Vagina (tissue), 2 donors: ENCODE data around the gene GSTM2. TPM values are rescaled to one million over a fixed set of nuclear protein-coding genes. Genes with fewer than 3 reads are reported as not detected.
"Not testable (repeated sequence)": the region's sequence is repeated elsewhere in the genome, so short reads cannot be mapped to it uniquely, and the experiment has no call there.

Source experiments
- DNase-seq, 2 donors: peaks; one replicate each; pipeline ENCODE4 v3.0.0-alpha.2; 2017; ENCODE audit errors: extremely low spot score in 2 of 2
- H3K27ac ChIP-seq: fragments of 200-600 bp; sonication (generic); one replicate; pipeline ENCODE4 v1.5.1; 2019
- H3K27me3 ChIP-seq: fragments of 200-600 bp; sonication (generic); one replicate; pipeline ENCODE4 v1.5.1; 2019
- H3K36me3 ChIP-seq, 2 donors: fragments of 200-600 bp; sonication (generic); one replicate each; pipeline ENCODE4 v1.5.1; 2017 to 2019
- H3K4me1 ChIP-seq: fragments of 200-600 bp; sonication (generic); one replicate; pipeline ENCODE4 v1.5.1; 2019
- H3K4me3 ChIP-seq, 2 donors: fragments of 200-600 bp; sonication (generic); 1 replicate in 1 of 2; 2 replicates in 1 of 2; pipeline ENCODE4 v1.5.1; 2016 to 2019
- H3K9me3 ChIP-seq: fragments of 200-600 bp; sonication (generic); one replicate; pipeline ENCODE4 v1.5.1; 2019
- CTCF ChIP-seq, 3 experiments: fragments of 450-650 bp in 2 of 3; fragments of 200-600 bp in 1 of 3; sonication (generic) in 1 of 3; IDR thresholded peaks; one replicate each; pipeline ENCODE4 v1.5.1; 2017 to 2019; ENCODE audit warnings: antibody characterized with exemption in 3 of 3, mild to moderate bottlenecking in 2 of 3, moderate library complexity in 2 of 3
- POLR2A ChIP-seq, 2 donors: fragments of 450-650 bp; IDR thresholded peaks; one replicate each; pipeline ENCODE4 v1.6.1; 2017; ENCODE audit warnings: antibody characterized with exemption in 2 of 2, mild to moderate bottlenecking in 2 of 2, moderate library complexity in 2 of 2
- POLR2AphosphoS5 ChIP-seq, 2 donors: sonication (generic); formaldehyde crosslinking; IDR thresholded peaks; one replicate each; pipeline ENCODE4 v1.9.0; 2017; ENCODE audit warnings: antibody characterized with exemption in 2 of 2, mild to moderate bottlenecking in 2 of 2, low read depth in 1 of 2; ENCODE audit not compliant: insufficient read depth in 1 of 2
- intact Hi-C: fragments of 100-400 bp; cut with DNase I; formaldehyde crosslinking; loops from one replicate; pipeline ENCODE4 v1.15.1; 2023
- total RNA-seq: library from RNA; depleted of rRNA; stranded (reverse); fragments of >200 nt; gene quantifications from one replicate; pipeline ENCODE4 v1.2.3, GENCODE V29; 2016

GSTM2 gene
- total RNA-seq, 1 donor from 2014 or later: 130 TPM

GRCh38 chr1:109704173-109704572, 36.3 kb downstream of the GSTM2 start:
- no peaks in the 10 kb centered on the region for H3K27me3 ChIP-seq
- peak in 1 of 2 donors; percentile 64 for DNase-seq
- no peak overlapping the region for H3K4me3 ChIP-seq
- intact Hi-C loops: no loop called here
- H3K27ac ChIP-seq: no peak overlapping the region
- no peaks in the 10 kb centered on the region for H3K4me1 ChIP-seq
- no peak for TF ChIP-seq CTCF (IDR thresholded peaks at IDR 0.05)
- no peak for TF ChIP-seq POLR2A (IDR thresholded peaks at IDR 0.05)
- TF ChIP-seq POLR2AphosphoS5 (IDR thresholded peaks at IDR 0.05; ENCODE audit: insufficient read depth in 1 of 2, low read depth in 1 of 2): no peak
- no peaks in the 10 kb centered on the region for H3K36me3 ChIP-seq
- H3K9me3 ChIP-seq: no peaks in the 10 kb centered on the region

- Histone ChIP-seq H3K27me3 (no peaks in the 10 kb centered on the region), H3K27ac (no peak overlapping the region), H3K4me1 (no peaks in the 10 kb centered on the region), H3K4me3 (no peak overlapping the region), H3K9me3 (no peaks in the 10 kb centered on the region), H3K36me3 (no peaks in the 10 kb centered on the region)
- intact Hi-C loops: no loop called here
- DNase-seq: peak in 1 of 2 donors; percentile 52
- no peak for TF ChIP-seq POLR2A (IDR thresholded peaks at IDR 0.05)
- TF ChIP-seq POLR2AphosphoS5 (IDR thresholded peaks at IDR 0.05; ENCODE audit: insufficient read depth in 1 of 2, low read depth in 1 of 2): no peak
- no peak for TF ChIP-seq CTCF (IDR thresholded peaks at IDR 0.05)
These were observed 37.6 kb downstream of the GSTM2 start for GRCh38 chr1:109705411-109705810.

- DNase-seq, intact Hi-C loops, H3K9me3 ChIP-seq, H3K27ac ChIP-seq, H3K27me3 ChIP-seq, H3K36me3 ChIP-seq, H3K4me1 ChIP-seq, H3K4me3 ChIP-seq: not testable (repeated sequence)
These were observed 41.1 kb downstream of the GSTM2 start for GRCh38 chr1:109708949-109709348.

- H3K27me3 ChIP-seq, intact Hi-C loops, H3K4me1 ChIP-seq, H3K9me3 ChIP-seq, H3K36me3 ChIP-seq, H3K4me3 ChIP-seq, H3K27ac ChIP-seq, DNase-seq: not testable (repeated sequence)
These were observed 42.0 kb downstream of the GSTM2 start for GRCh38 chr1:109709822-109710221.

GRCh38 chr1:109711593-109712320, 43.9 kb downstream of the GSTM2 start, which contains the start of gene GSTM5:
Gene GSTM5, plus strand, starts transcription at chr1:109712251. Its CDS starts 62 bp downstream, at chr1:109712313.
- DNase-seq, H3K9me3 ChIP-seq, H3K36me3 ChIP-seq, intact Hi-C loops, H3K27me3 ChIP-seq: not testable (repeated sequence)
- TF ChIP-seq POLR2AphosphoS5 (IDR thresholded peaks at IDR 0.05; ENCODE audit: insufficient read depth in 1 of 2, low read depth in 1 of 2): peak in 1 of 2 donors; percentile 72
- H3K4me1 ChIP-seq: peaks cover 10% of the 10 kb centered on the region
- peak within 1 kb of the TSS; percentile 67 for H3K27ac ChIP-seq
- H3K4me3 ChIP-seq: peak within 1 kb of the TSS; percentile 37 to 39

- intact Hi-C loops: no loop called here
- Histone ChIP-seq H3K36me3 (no peaks in the 10 kb centered on the region), H3K4me1 (peaks cover 17% of the 10 kb centered on the region), H3K4me3 (peak overlapping the region; percentile 37 to 39), H3K27ac (peak overlapping the region; percentile 67), H3K9me3 (no peaks in the 10 kb centered on the region), H3K27me3 (no peaks in the 10 kb centered on the region)
- TF ChIP-seq CTCF (IDR thresholded peaks at IDR 0.05) (no peak), POLR2A (IDR thresholded peaks at IDR 0.05) (no peak), POLR2AphosphoS5 (IDR thresholded peaks at IDR 0.05; ENCODE audit: insufficient read depth in 1 of 2, low read depth in 1 of 2) (no peak)
- peak in 1 of 2 donors; percentile 70 for DNase-seq
These were observed 44.5 kb downstream of the GSTM2 start for GRCh38 chr1:109712321-109712864.
